NCI-H187 (cell line): Measurements from ENCODE around the gene BID.

Experiments
- DNase-seq, 2 experiments: peaks; one replicate each; lab custom pipeline; 2025; lab: John Stamatoyannopoulos, UW

Gene BID

GRCh38 chr22:17803609-17804270 is 29.5 kb upstream of the BID start:
- no peak for DNase-seq

GRCh38 chr22:17802822-17803221 is 28.6 kb upstream of the BID start:
- DNase-seq: no peak

GRCh38 chr22:17802411-17802810 is 28.1 kb upstream of the BID start:
- DNase-seq: no peak

- DNase-seq: no peak
These were observed 23.7 kb upstream of the BID start for GRCh38 chr22:17797721-17798559.

GRCh38 chr22:17796695-17797094 is 22.4 kb upstream of the BID start:
- no peak for DNase-seq

- no peak for DNase-seq
These were observed 21.6 kb upstream of the BID start for GRCh38 chr22:17795661-17796548.

GRCh38 chr22:17794726-17795542 is 20.7 kb upstream of the BID start:
- DNase-seq: no peak

GRCh38 chr22:17792854-17793434 is 18.7 kb upstream of the BID start:
- no peak for DNase-seq

- DNase-seq: no peak
These were observed 18.0 kb upstream of the BID start for GRCh38 chr22:17792299-17792698.

- DNase-seq: no peak
These were observed 16.9 kb upstream of the BID start for GRCh38 chr22:17791196-17791595.

GRCh38 chr22:17789379-17790200 is 15.3 kb upstream of the BID start:
- no peak for DNase-seq

- DNase-seq: no peak
These were observed 14.5 kb upstream of the BID start for GRCh38 chr22:17788528-17789378.

- DNase-seq: no peak
These were observed 13.6 kb upstream of the BID start for GRCh38 chr22:17787716-17788330.

GRCh38 chr22:17787241-17787640 is 13.0 kb upstream of the BID start:
- DNase-seq: no peak

GRCh38 chr22:17786435-17787161 is 12.3 kb upstream of the BID start:
- DNase-seq: peak in 1 of 2 experiments; percentile 31

GRCh38 chr22:17785185-17786184 is 11.2 kb upstream of the BID start:
- DNase-seq: no peak

- no peak for DNase-seq
These were observed 10.5 kb upstream of the BID start for GRCh38 chr22:17784776-17785175.
